HepG2 (cell line): ENCODE results near the gene RIN3. TPM values are rescaled to one million over a fixed set of nuclear protein-coding genes. Genes with fewer than 3 reads are reported as not detected.

Experiments used
- BHLHE40 ChIP-seq: IDR thresholded peaks from 2 replicates; pipeline ENCODE4 v1.6.1; 2011; ENCODE audit warnings: low read length, improper control_type of control experiment
- CEBPB ChIP-seq: IDR thresholded peaks from 2 replicates; pipeline ENCODE4 v1.6.1; 2011; ENCODE audit warnings: low read depth, low read length, improper control_type of control experiment, borderline replicate concordance
- CHD4 ChIP-seq: fragments of 200-600 bp; sonication (generic); IDR thresholded peaks from 2 replicates; pipeline ENCODE4 v1.7.0; 2017; ENCODE audit warnings: mild to moderate bottlenecking, low read length, borderline replicate concordance
- ELF3 ChIP-seq: IDR thresholded peaks from 2 replicates; pipeline ENCODE4 v1.6.1; 2016; ENCODE audit warnings: missing genetic modification reagents, missing compliant biosample characterization
- ETV6 ChIP-seq: sonication (generic); formaldehyde crosslinking; conservative IDR thresholded peaks from 2 replicates; pipeline ENCODE4 v1.4.0; 2020; ENCODE audit warnings: missing genetic modification reagents
- FOSL2 ChIP-seq: sonication (generic); formaldehyde crosslinking; IDR thresholded peaks from 2 replicates; pipeline ENCODE4 v1.4.0; 2020; ENCODE audit warnings: missing genetic modification reagents
- FOXA3 ChIP-seq: IDR thresholded peaks from 2 replicates; pipeline ENCODE4 v1.6.1; 2016; ENCODE audit warnings: missing genetic modification reagents, missing compliant biosample characterization
- HNF4A ChIP-seq: sonication (generic); formaldehyde crosslinking; IDR thresholded peaks from 2 replicates; pipeline ENCODE4 v1.4.0; 2020; ENCODE audit warnings: missing genetic modification reagents
- KDM1A ChIP-seq: IDR thresholded peaks from 2 replicates; pipeline ENCODE4 v1.6.1; 2016; ENCODE audit warnings: missing compliant biosample characterization
- LCORL ChIP-seq, 2 experiments: fragments of 450-650 bp in 1 of 2; sonication (generic) in 1 of 2; formaldehyde crosslinking in 1 of 2; IDR thresholded peaks; 2 replicates each; pipeline versions ENCODE4 v1.5.0 to v1.6.1; 2017 to 2020; ENCODE audit warnings: antibody characterized with exemption in 1 of 2, missing genetic modification reagents in 1 of 2
- POGZ ChIP-seq: sonication (generic); formaldehyde crosslinking; IDR thresholded peaks from 2 replicates; pipeline ENCODE4 v1.4.0; 2020; ENCODE audit warnings: mild to moderate bottlenecking, missing genetic modification reagents
- ZNF292 ChIP-seq: sonication (generic); formaldehyde crosslinking; IDR thresholded peaks from 2 replicates; pipeline ENCODE4 v1.8.1; 2022; ENCODE audit warnings: mild to moderate bottlenecking, low read depth, missing genetic modification reagents, borderline replicate concordance
- ZNF484 ChIP-seq: sonication (generic); formaldehyde crosslinking; IDR thresholded peaks from 2 replicates; pipeline ENCODE4 v1.5.1; 2020; ENCODE audit warnings: mild to moderate bottlenecking, low read depth, missing genetic modification reagents, borderline replicate concordance
- ZNF607 ChIP-seq: sonication (generic); formaldehyde crosslinking; IDR thresholded peaks from 2 replicates; pipeline ENCODE4 v1.5.1; 2020; ENCODE audit warnings: missing genetic modification reagents, mild to moderate bottlenecking, borderline replicate concordance
- polyA plus RNA-seq, 8 experiments: library from polyadenylated mRNA; depleted of rRNA in 3 of 8; stranded (reverse) in 7 of 8; unstranded in 1 of 8; fragments of >200 nt; fragmentation: Illumina TruSeq in 4 of 8; extraction: Trizol in 4 of 8; gene quantifications; 2 replicates each; pipeline versions ENCODE4 v1.2.1 to v1.2.3, GENCODE V29; 2011 to 2016; ENCODE audit warnings: low read depth in 4 of 8, missing spikeins in 1 of 8, mixed read lengths in 1 of 8; ENCODE audit not compliant: insufficient read depth in 1 of 8
- total RNA-seq, 5 experiments: library from RNA; depleted of rRNA; stranded (reverse); fragments of >200 nt; fragmentation: Illumina TruSeq; extraction: Trizol; gene quantifications; 2 replicates each; pipeline ENCODE4 v1.2.3, GENCODE V29; 2016; ENCODE audit warnings: low read depth in 1 of 5
- TF ChIP-seq, protein P1 (sequence below): sonication (generic); formaldehyde crosslinking; IDR thresholded peaks from 2 replicates; pipeline ENCODE4 v1.4.0; 2020; ENCODE audit warnings: low read depth, missing genetic modification reagents
- TF ChIP-seq, protein P2 (sequence below): IDR thresholded peaks from 2 replicates; pipeline ENCODE4 v1.4.0; 2020; ENCODE audit warnings: mild to moderate bottlenecking, missing genetic modification reagents
- TF ChIP-seq, protein P3 (sequence below): IDR thresholded peaks from 2 replicates; pipeline ENCODE4 v1.6.1; 2012; ENCODE audit warnings: inconsistent platforms

Gene RIN3
- total and polyA plus RNA-seq, 2 of the 13 experiments (the other 11 are each of a cell fraction or from before 2014, with no cell fraction given): 2.3 to 3.6 TPM

DNA sequence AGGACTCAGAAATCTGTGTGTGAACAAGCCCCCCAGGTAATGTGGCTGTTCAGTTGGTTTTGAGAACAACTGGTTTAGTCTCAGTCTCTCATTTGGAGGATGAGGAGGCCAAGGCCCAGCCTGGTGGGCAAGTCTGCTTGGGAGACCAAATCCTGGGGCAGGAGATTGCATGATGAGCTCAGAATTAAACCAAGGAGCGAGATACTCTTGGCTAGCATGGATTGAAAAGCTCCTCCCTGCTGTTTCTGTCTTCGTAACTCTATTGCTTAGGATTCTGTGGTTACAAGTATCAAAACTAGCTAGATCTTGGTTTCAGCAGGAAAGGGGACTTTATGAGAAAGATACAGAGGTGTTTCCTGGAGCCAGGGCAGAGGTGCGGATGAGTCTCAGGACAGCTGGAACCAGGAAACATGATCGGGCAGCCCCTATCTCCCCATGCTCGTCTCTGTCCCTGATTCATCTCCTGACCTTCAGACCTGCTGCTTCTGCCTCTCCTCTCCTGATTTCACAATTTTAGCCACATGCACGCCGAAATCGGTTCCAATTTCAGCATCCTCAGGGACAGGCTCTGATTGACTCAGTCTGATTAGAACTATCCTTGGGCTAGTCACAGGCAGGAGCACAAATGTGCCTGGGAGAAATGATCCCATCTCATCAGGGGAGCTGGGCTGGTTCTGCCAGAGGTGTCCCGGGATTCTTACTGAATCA, 40.2 kb upstream of the RIN3 start (continued):
- TF ChIP-seq POGZ (no peak), ZNF484 (CRISPR knock-in tag) (no peak), CHD4 (no peak), ZNF607 (CRISPR knock-in tag) (no peak), FOXA3 (CRISPR knock-in tag) (0 out of 2 replicates have a peak, but pooled peaks have one; percentile 22), FOSL2 (peak; percentile 73), ELF3 (CRISPR knock-in tag) (peak; percentile 56), ETV6 (no peak), ZNF292 (CRISPR knock-in tag) (0 out of 2 replicates have a peak, but pooled peaks have one; percentile 18), CEBPB (peak; percentile 93), LCORL (IDR thresholded peaks at IDR 0.05) (0 out of 2 replicates have a peak, but pooled peaks have one; percentile 35), LCORL (CRISPR knock-in tag; IDR thresholded peaks at IDR 0.05) (no peak), HNF4A (peak; percentile 54), BHLHE40 (peak; percentile 38; the same call in 1 of the 2 replicates), KDM1A (CRISPR knock-in tag) (0 out of 2 replicates have a peak, but pooled peaks have one; percentile 49)
- TF ChIP-seq, protein P1, sequence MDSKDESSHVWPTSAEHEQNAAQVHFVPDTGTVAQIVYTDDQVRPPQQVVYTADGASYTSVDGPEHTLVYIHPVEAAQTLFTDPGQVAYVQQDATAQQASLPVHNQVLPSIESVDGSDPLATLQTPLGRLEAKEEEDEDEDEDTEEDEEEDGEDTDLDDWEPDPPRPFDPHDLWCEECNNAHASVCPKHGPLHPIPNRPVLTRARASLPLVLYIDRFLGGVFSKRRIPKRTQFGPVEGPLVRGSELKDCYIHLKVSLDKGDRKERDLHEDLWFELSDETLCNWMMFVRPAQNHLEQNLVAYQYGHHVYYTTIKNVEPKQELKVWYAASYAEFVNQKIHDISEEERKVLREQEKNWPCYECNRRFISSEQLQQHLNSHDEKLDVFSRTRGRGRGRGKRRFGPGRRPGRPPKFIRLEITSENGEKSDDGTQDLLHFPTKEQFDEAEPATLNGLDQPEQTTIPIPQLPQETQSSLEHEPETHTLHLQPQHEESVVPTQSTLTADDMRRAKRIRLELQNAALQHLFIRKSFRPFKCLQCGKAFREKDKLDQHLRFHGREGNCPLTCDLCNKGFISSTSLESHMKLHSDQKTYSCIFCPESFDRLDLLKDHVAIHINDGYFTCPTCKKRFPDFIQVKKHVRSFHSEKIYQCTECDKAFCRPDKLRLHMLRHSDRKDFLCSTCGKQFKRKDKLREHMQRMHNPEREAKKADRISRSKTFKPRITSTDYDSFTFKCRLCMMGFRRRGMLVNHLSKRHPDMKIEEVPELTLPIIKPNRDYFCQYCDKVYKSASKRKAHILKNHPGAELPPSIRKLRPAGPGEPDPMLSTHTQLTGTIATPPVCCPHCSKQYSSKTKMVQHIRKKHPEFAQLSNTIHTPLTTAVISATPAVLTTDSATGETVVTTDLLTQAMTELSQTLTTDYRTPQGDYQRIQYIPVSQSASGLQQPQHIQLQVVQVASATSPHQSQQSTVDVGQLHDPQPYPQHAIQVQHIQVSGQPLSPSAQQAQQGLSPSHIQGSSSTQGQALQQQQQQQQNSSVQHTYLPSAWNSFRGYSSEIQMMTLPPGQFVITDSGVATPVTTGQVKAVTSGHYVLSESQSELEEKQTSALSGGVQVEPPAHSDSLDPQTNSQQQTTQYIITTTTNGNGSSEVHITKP (CRISPR knock-in tag): no peak
- TF ChIP-seq, protein P2, sequence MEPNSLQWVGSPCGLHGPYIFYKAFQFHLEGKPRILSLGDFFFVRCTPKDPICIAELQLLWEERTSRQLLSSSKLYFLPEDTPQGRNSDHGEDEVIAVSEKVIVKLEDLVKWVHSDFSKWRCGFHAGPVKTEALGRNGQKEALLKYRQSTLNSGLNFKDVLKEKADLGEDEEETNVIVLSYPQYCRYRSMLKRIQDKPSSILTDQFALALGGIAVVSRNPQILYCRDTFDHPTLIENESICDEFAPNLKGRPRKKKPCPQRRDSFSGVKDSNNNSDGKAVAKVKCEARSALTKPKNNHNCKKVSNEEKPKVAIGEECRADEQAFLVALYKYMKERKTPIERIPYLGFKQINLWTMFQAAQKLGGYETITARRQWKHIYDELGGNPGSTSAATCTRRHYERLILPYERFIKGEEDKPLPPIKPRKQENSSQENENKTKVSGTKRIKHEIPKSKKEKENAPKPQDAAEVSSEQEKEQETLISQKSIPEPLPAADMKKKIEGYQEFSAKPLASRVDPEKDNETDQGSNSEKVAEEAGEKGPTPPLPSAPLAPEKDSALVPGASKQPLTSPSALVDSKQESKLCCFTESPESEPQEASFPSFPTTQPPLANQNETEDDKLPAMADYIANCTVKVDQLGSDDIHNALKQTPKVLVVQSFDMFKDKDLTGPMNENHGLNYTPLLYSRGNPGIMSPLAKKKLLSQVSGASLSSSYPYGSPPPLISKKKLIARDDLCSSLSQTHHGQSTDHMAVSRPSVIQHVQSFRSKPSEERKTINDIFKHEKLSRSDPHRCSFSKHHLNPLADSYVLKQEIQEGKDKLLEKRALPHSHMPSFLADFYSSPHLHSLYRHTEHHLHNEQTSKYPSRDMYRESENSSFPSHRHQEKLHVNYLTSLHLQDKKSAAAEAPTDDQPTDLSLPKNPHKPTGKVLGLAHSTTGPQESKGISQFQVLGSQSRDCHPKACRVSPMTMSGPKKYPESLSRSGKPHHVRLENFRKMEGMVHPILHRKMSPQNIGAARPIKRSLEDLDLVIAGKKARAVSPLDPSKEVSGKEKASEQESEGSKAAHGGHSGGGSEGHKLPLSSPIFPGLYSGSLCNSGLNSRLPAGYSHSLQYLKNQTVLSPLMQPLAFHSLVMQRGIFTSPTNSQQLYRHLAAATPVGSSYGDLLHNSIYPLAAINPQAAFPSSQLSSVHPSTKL: peak; percentile 68
- TF ChIP-seq, protein P3, sequence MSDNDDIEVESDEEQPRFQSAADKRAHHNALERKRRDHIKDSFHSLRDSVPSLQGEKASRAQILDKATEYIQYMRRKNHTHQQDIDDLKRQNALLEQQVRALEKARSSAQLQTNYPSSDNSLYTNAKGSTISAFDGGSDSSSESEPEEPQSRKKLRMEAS: 0 out of 2 replicates have a peak, but pooled peaks have one; percentile 29
